Upper lobe of right lung (tissue), 1 donor: ENCODE measurements around the gene SNF8. TPM values are rescaled to one million over a fixed set of nuclear protein-coding genes. Genes with fewer than 3 reads are reported as not detected.

ENCODE experiments used
- ATAC-seq: fragments of 200-7000 bp; cut with Tn5 transposase; one replicate; pipeline ENCODE4 v1.9.1; 2020; ENCODE audit warnings: mild to moderate bottlenecking, moderate library complexity
- DNase-seq: peaks from one replicate; pipeline ENCODE4 v3.0.0-alpha.2; 2020
- H3K27ac ChIP-seq: fragments of 200-600 bp; one replicate; pipeline ENCODE4 v1.8.0; 2022
- H3K27me3 ChIP-seq: fragments of 200-600 bp; one replicate; pipeline ENCODE4 v1.8.0; 2022; ENCODE audit warnings: mild to moderate bottlenecking
- H3K36me3 ChIP-seq: fragments of 200-600 bp; one replicate; pipeline ENCODE4 v1.8.0; 2022
- H3K4me1 ChIP-seq: fragments of 200-600 bp; one replicate; pipeline ENCODE4 v1.8.0; 2022
- H3K4me3 ChIP-seq: fragments of 200-600 bp; one replicate; pipeline ENCODE4 v1.8.0; 2022; ENCODE audit warnings: mild to moderate bottlenecking
- H3K9me3 ChIP-seq: fragments of 200-600 bp; one replicate; pipeline ENCODE4 v1.8.0; 2022
- intact Hi-C: fragments of 100-400 bp; cut with DNase I; formaldehyde crosslinking; loops from one replicate; pipeline ENCODE4 v1.11.0; 2022
- total RNA-seq: library from RNA; stranded (reverse); fragmentation: NEBNext Ultra II Directional; extraction: Animal tissue kit (Norgen Biotek cat#: 25700); gene quantifications from one replicate; pipeline ENCODE4 v1.2.1, GENCODE V29; 2021
- TF ChIP-seq, protein P1 (sequence below): fragments of 200-600 bp; IDR thresholded peaks from one replicate; pipeline ENCODE4 v1.8.0; 2022; ENCODE audit warnings: antibody characterized with exemption
- donor health status: DM: no; HTN: yes; CAD: no; lungs with severe emphysema.

Gene SNF8
- total RNA-seq, 1 donor from 2014 or later = 78.0 TPM

DNA sequence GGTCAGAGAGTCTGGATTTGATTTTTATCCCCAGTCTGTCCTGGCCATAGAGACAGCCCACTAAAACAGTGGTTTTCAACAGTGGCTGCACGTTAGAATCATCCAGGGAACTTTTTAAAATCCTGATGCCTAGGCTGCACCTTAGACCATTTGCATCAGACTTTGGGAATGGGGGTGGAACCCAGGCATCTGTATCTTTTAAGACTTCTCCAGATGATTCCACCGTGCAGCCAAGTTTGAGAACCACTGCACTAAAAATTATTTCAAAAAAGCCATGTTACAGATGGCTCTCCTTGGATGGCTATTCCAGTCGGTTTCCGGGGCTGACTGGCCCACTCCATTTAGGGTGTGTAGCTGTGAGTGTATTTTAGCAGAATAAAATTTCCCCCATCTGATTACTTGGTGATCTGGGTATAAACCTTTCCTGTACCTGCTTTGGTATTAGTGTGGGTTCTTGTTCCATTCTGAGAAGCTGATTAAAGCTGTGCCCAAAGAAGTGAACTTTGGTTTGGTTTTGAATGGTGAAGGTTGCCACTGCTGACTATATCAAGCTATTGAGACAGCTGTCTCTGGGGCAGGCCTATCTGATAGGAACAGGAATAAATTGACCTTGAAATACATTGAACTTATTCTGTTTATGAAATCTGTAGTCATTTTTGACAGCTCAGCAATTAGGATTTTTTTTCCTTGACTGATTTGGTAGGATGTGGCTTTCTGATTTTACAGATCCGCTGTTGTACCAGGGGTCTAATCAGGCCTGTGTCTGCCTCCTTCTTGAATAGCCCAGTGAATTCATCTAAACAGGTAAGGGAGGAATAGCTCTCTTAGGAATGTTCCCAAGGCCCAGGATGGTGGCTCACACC, 50.8 kb downstream of the SNF8 start:
- DNase-seq (no peak), ATAC-seq (no peak)
- H3K36me3 ChIP-seq = peaks cover 23% of the 10 kb centered on the region
- TF ChIP-seq, protein P1, sequence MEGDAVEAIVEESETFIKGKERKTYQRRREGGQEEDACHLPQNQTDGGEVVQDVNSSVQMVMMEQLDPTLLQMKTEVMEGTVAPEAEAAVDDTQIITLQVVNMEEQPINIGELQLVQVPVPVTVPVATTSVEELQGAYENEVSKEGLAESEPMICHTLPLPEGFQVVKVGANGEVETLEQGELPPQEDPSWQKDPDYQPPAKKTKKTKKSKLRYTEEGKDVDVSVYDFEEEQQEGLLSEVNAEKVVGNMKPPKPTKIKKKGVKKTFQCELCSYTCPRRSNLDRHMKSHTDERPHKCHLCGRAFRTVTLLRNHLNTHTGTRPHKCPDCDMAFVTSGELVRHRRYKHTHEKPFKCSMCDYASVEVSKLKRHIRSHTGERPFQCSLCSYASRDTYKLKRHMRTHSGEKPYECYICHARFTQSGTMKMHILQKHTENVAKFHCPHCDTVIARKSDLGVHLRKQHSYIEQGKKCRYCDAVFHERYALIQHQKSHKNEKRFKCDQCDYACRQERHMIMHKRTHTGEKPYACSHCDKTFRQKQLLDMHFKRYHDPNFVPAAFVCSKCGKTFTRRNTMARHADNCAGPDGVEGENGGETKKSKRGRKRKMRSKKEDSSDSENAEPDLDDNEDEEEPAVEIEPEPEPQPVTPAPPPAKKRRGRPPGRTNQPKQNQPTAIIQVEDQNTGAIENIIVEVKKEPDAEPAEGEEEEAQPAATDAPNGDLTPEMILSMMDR = no peak
- intact Hi-C loops = no loop called here
- H3K4me3 ChIP-seq = peak overlapping the region; percentile 81
- H3K4me1 ChIP-seq = peaks cover 7% of the 10 kb centered on the region
- H3K27ac ChIP-seq = no peak overlapping the region
- H3K9me3 ChIP-seq = no peaks in the 10 kb centered on the region
- no peaks in the 10 kb centered on the region for H3K27me3 ChIP-seq

DNA sequence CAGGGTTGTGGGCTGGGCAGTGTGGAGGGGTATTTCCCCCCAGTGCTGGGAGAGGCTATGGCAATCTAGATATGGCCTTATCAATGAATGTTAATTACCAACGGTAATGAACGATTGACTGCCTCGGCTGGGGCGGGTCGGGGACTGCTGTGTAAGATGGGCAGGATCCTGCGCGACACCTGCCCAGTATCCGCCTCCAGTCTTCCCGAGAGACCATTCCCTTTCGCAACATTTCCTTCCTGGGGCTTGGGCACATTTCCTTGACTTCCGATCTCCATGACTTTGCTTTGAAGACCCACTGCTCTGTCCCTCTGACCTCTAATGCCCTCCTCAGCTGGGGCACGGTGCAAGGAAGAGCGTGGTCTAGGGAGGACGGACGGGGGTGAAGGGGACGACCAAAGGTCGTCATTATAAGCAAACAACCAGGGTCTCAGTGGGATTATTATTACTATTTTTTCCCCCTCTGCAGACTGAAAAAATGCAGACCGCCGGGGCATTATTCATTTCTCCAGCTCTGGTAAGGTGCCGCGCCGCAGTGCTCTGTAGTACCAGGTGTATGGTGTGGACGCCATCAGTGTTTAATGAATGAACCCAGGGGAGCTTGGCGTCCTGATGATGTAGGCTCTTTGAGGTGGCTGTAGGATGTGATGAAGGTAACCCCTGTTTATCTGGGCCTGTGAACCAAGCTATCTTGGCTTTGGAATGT, 51.5 kb downstream of the SNF8 start:
- H3K9me3 ChIP-seq = no peaks in the 10 kb centered on the region
- H3K27ac ChIP-seq = peak overlapping the region; percentile 76
- DNase-seq = no peak
- intact Hi-C loops = no loop called here
- no peaks in the 10 kb centered on the region for H3K27me3 ChIP-seq
- no peak for ATAC-seq
- peaks cover 23% of the 10 kb centered on the region for H3K36me3 ChIP-seq
- H3K4me3 ChIP-seq = peak overlapping the region; percentile 81
- peaks cover 7% of the 10 kb centered on the region for H3K4me1 ChIP-seq
- TF ChIP-seq, protein P1 = no peak

DNA sequence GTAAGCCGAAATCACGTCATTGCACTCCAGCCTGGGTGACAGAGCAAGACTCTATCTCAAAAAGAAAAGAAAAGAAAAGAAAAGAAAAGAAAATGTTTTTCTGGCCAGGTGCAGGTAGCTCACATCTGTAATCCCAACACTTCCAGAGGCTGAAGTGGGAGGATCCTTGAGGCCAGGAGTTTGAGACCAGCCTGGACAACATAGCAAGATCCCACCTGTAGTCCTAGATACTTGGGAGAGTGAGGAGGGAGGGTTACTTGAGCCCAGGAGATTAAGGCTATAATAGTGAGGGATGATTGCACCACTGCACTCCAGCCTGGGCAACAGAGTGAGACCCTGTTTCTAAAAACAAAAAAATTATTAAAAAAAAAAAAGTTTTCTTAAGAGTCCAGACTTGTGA, 54.6 kb downstream of the SNF8 start:
- Histone ChIP-seq H3K36me3 (peaks cover 6% of the 10 kb centered on the region), H3K27ac (no peak overlapping the region), H3K4me3 (no peak overlapping the region), H3K9me3 (no peaks in the 10 kb centered on the region), H3K27me3 (no peaks in the 10 kb centered on the region), H3K4me1 (peaks cover 7% of the 10 kb centered on the region)
- intact Hi-C loops = no loop called here
- ATAC-seq (no peak), DNase-seq (no peak)
- TF ChIP-seq, protein P1 = no peak

DNA sequence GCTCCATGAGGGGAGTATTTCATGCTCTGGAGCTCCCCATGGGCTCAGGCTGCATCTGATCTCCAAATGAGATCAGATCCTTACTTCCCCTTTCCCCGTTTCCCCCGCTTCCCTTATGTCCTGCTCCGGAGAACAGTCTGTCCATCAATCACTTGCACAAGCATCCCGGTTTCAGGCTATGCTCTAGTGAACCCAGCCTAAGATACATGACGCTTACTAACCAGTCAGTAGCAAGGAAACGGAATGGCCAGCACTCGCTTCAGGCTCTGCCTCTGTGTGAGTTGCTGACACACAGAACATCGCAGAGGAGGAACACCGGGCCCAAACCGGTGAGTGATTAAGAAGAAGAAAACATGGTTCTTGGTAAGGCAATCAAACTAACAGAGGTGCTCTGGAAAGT, 61.5 kb downstream of the SNF8 start:
- no peaks in the 10 kb centered on the region for H3K9me3 ChIP-seq
- TF ChIP-seq, protein P1 = no peak
- H3K27ac ChIP-seq = no peak overlapping the region
- ATAC-seq (no peak), DNase-seq (no peak)
- H3K27me3 ChIP-seq = no peaks in the 10 kb centered on the region
- H3K4me1 ChIP-seq = no peaks in the 10 kb centered on the region
- no peak overlapping the region for H3K4me3 ChIP-seq
- intact Hi-C loops = loop anchor here (5.0 to 10.0 kb wide), 2 partner anchors 152 to 211 kb away; no protein-coding TSS in a partner anchor
- no peaks in the 10 kb centered on the region for H3K36me3 ChIP-seq

DNA sequence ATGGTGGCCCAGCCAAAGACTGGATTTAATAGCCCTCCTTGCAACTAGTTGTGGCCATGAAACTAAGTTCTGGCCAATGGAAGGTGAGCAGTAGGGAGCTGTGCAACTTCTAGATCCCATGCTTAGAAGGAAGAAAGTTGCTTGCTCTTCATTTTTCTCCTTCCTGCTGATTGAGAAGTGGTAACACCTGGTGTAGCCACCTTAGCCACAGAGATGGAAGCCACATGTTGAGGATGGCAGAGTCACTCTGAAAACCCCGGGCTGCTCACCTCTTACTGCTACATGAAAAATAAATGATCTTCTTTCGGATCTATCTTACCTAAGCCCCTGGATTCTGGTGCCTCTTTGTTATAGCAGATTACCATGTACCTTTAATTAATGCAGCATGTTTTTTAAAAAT, 62.4 kb downstream of the SNF8 start:
- Histone ChIP-seq H3K4me1 (no peaks in the 10 kb centered on the region), H3K4me3 (no peak overlapping the region), H3K9me3 (no peaks in the 10 kb centered on the region), H3K27me3 (no peaks in the 10 kb centered on the region), H3K27ac (no peak overlapping the region), H3K36me3 (no peaks in the 10 kb centered on the region)
- TF ChIP-seq, protein P1 = no peak
- ATAC-seq (no peak), DNase-seq (no peak)
- intact Hi-C loops = loop anchor here (5.0 to 10.0 kb wide), 2 partner anchors 153 to 210 kb away; no protein-coding TSS in a partner anchor

Other genes starting within 250 kb of the SNF8 start
- gene PRAC1, start 222.3 kb downstream of the SNF8 start, total RNA-seq = not detected
- not detected for gene PRAC2, start 221.7 kb downstream of the SNF8 start, total RNA-seq
- not detected for gene HOXB13, start 216.1 kb downstream of the SNF8 start, total RNA-seq
- 0.20 TPM for gene TTLL6, start 127.6 kb downstream of the SNF8 start, total RNA-seq
- 181 TPM for gene CALCOCO2, start 113.8 kb downstream of the SNF8 start, total RNA-seq
- 39.8 TPM for gene ATP5MC1, start 52.1 kb downstream of the SNF8 start, total RNA-seq
- 61.3 TPM for gene UBE2Z, start 36.4 kb downstream of the SNF8 start, total RNA-seq
- not detected for gene GIP, start 23.8 kb upstream of the SNF8 start, total RNA-seq
- not detected for gene IGF2BP1, start 52.5 kb upstream of the SNF8 start, total RNA-seq
- 0.23 TPM for gene B4GALNT2, start 187.9 kb upstream of the SNF8 start, total RNA-seq